IMR-90 (cell line): ENCODE results near the gene MRPL12. TPM values are rescaled to one million over a fixed set of nuclear protein-coding genes. Genes with fewer than 3 reads are reported as not detected.

Source experiments
- ATAC-seq: fragments of 200-7000 bp; cut with Tn5 transposase; 2 replicates; pipeline ENCODE4 v1.9.1; 2020; ENCODE audit warnings: low read depth, mild to moderate bottlenecking, moderate library complexity
- BruUV-seq: library from RNA; stranded (reverse); fragments of 400-500 nt; replicated peaks from 2 replicates; lab custom pipeline; 2021; lab: Mats Ljungman, UMichigan
- CTCF ChIA-PET: fragments of 300-600 bp; formaldehyde crosslinking; extraction: SDS; loops from one replicate; lab custom pipeline; 2021; ENCODE audit warnings: antibody characterized with exemption; lab: Yijun Ruan, JAX
- POLR2A ChIA-PET: fragments of 300-600 bp; sonication (Branson Sonifier 250); formaldehyde crosslinking; loops from one replicate; lab custom pipeline; 2022; ENCODE audit warnings: antibody characterized with exemption; ENCODE audit not compliant: unreplicated experiment; lab: Charles Lee
- DNase-seq: peaks from one replicate; pipeline ENCODE4 v3.0.0; 2013
- H2AFZ ChIP-seq: replicated peaks from 2 replicates; pipeline ENCODE3; 2013; ENCODE audit warnings: low read length, mild to moderate bottlenecking; ENCODE audit not compliant: poor library complexity
- H2AK5ac ChIP-seq: 2 replicates; pipeline ENCODE4 v1.6.1; 2013; ENCODE audit warnings: low read depth, low read length, inconsistent platforms
- H2AK9ac ChIP-seq: replicated peaks from 2 replicates; pipeline ENCODE3; 2013; ENCODE audit warnings: mild to moderate bottlenecking, low read depth, low read length, moderate library complexity; ENCODE audit not compliant: poor library complexity
- H2BK120ac ChIP-seq: 2 replicates; pipeline ENCODE4 v1.6.1; 2013; ENCODE audit warnings: low read depth, low read length, inconsistent platforms
- H2BK15ac ChIP-seq: 3 replicates; pipeline ENCODE4 v1.6.1; 2013; ENCODE audit warnings: low read depth, low read length, inconsistent platforms
- H2BK20ac ChIP-seq: 2 replicates; pipeline ENCODE4 v1.6.1; 2013; ENCODE audit warnings: low read depth, mild to moderate bottlenecking, inconsistent platforms, low read length, moderate library complexity
- H2BK5ac ChIP-seq: 2 replicates; pipeline ENCODE4 v1.6.1; 2013; ENCODE audit warnings: mild to moderate bottlenecking, low read depth, low read length, inconsistent platforms; ENCODE audit not compliant: poor library complexity, severe bottlenecking
- H3K14ac ChIP-seq: replicated peaks from 2 replicates; pipeline ENCODE4 v1.6.1; 2013; ENCODE audit warnings: low read depth, low read length, inconsistent platforms
- H3K18ac ChIP-seq: 2 replicates; pipeline ENCODE4 v1.6.1; 2013; ENCODE audit warnings: low read depth, low read length, control low read depth
- H3K23ac ChIP-seq: 2 replicates; pipeline ENCODE4 v1.6.1; 2013; ENCODE audit warnings: low read depth, low read length, inconsistent platforms
- H3K27ac ChIP-seq: 2 replicates; pipeline ENCODE4 v1.5.1; 2013; ENCODE audit warnings: mild to moderate bottlenecking, control low read depth, low read length; ENCODE audit not compliant: insufficient read depth
- H3K27me3 ChIP-seq: 2 replicates; pipeline ENCODE4 v1.6.1; 2013; ENCODE audit warnings: low read length; ENCODE audit not compliant: control insufficient read depth, insufficient read depth
- H3K36me3 ChIP-seq: 2 replicates; pipeline ENCODE4 v1.6.1; 2013; ENCODE audit warnings: low read length, mixed read lengths; ENCODE audit not compliant: control insufficient read depth, insufficient read depth
- H3K4ac ChIP-seq: 2 replicates; pipeline ENCODE4 v1.6.1; 2013; ENCODE audit warnings: low read depth, low read length, inconsistent platforms
- H3K4me1 ChIP-seq: 2 replicates; pipeline ENCODE4 v1.6.1; 2013; ENCODE audit warnings: low read length, mixed read lengths; ENCODE audit not compliant: control insufficient read depth, insufficient read depth
- H3K4me2 ChIP-seq: 2 replicates; pipeline ENCODE4 v1.6.1; 2013; ENCODE audit warnings: low read depth, mild to moderate bottlenecking, control low read depth, low read length, moderate library complexity
- H3K4me3 ChIP-seq: 2 replicates; pipeline ENCODE4 v1.5.1; 2013; ENCODE audit warnings: low read depth, mild to moderate bottlenecking, control low read depth, low read length, moderate library complexity; ENCODE audit not compliant: insufficient read depth
- H3K56ac ChIP-seq: 2 replicates; pipeline ENCODE4 v1.6.1; 2013; ENCODE audit warnings: low read length, inconsistent platforms; ENCODE audit not compliant: insufficient read depth; ENCODE audit errors: extremely low read depth
- H3K79me1 ChIP-seq, 2 experiments: 2 replicates each; pipeline ENCODE4 v1.6.1; 2013; ENCODE audit warnings: low read length in 2 of 2, inconsistent platforms in 1 of 2, low read depth in 1 of 2
- H3K9ac ChIP-seq: 2 replicates; pipeline ENCODE4 v1.6.1; 2013; ENCODE audit warnings: low read depth, low read length, control low read depth
- H3K9me1 ChIP-seq: 2 replicates; pipeline ENCODE4 v1.6.1; 2013; ENCODE audit warnings: low read length, inconsistent platforms; ENCODE audit not compliant: insufficient read depth
- H3K9me3 ChIP-seq: 2 replicates; pipeline ENCODE4 v1.6.1; 2013; ENCODE audit warnings: low read length; ENCODE audit not compliant: control insufficient read depth, insufficient read depth
- H4K20me1 ChIP-seq: 2 replicates; pipeline ENCODE4 v1.6.1; 2013; ENCODE audit warnings: low read length, inconsistent platforms; ENCODE audit not compliant: insufficient read depth
- H4K5ac ChIP-seq: 2 replicates; pipeline ENCODE4 v1.6.1; 2013; ENCODE audit warnings: mild to moderate bottlenecking, low read depth, low read length, control low read depth
- H4K8ac ChIP-seq, 2 experiments: 2 replicates each; pipeline ENCODE4 v1.6.1; 2013; ENCODE audit warnings: low read depth in 2 of 2, low read length in 2 of 2, control low read depth in 1 of 2, inconsistent platforms in 1 of 2
- H4K91ac ChIP-seq: 2 replicates; pipeline ENCODE4 v1.6.1; 2013; ENCODE audit warnings: low read depth, low read length, inconsistent platforms; ENCODE audit not compliant: insufficient read depth
- CHD1 ChIP-seq: IDR thresholded peaks from 2 replicates; pipeline ENCODE4 v1.6.1; 2012; ENCODE audit warnings: low read depth, low read length, improper control_type of control experiment
- CTCF ChIP-seq: conservative IDR thresholded peaks from 2 replicates; pipeline ENCODE4 v1.5.1; 2012; ENCODE audit warnings: mild to moderate bottlenecking, low read depth, low read length, improper control_type of control experiment
- ELK1 ChIP-seq: fragments of 150-350 bp; IDR thresholded peaks from 2 replicates; pipeline ENCODE4 v1.6.1; 2016; ENCODE audit warnings: low read depth, mild to moderate bottlenecking, low read length, moderate library complexity, borderline replicate concordance
- MAZ ChIP-seq: IDR thresholded peaks from 2 replicates; pipeline ENCODE4 v1.6.1; 2012; ENCODE audit warnings: low read depth, mild to moderate bottlenecking, low read length, improper control_type of control experiment, moderate library complexity, borderline replicate concordance
- MXI1 ChIP-seq: IDR thresholded peaks from 2 replicates; pipeline ENCODE4 v1.6.1; 2012; ENCODE audit warnings: low read depth, mild to moderate bottlenecking, low read length, moderate library complexity, borderline replicate concordance
- NFE2L2 ChIP-seq: fragments of 150-350 bp; IDR thresholded peaks from 2 replicates; pipeline ENCODE4 v1.6.1; 2016; ENCODE audit warnings: low read depth, mild to moderate bottlenecking, low read length
- POLR2A ChIP-seq: IDR thresholded peaks from 2 replicates; pipeline ENCODE4 v1.6.1; 2012; ENCODE audit warnings: mild to moderate bottlenecking, low read depth, low read length
- RCOR1 ChIP-seq: IDR thresholded peaks from 2 replicates; pipeline ENCODE4 v1.6.1; 2012; ENCODE audit warnings: mild to moderate bottlenecking, low read length, improper control_type of control experiment; ENCODE audit not compliant: insufficient replicate concordance
- WGBS, 2 experiments: methylation state at CpG; one replicate each; pipeline versions ENCODE4 v1.1.5 to v1.1.7; 2013; ENCODE audit warnings: missing lambda C conversion rate in 2 of 2; ENCODE audit not compliant: insufficient read length in 1 of 2; ENCODE audit errors: extremely low coverage in 2 of 2; 5-methylcytosine and 5-hydroxymethylcytosine counted together
- dilution Hi-C: fragments of 300-500 bp; cut with HindIII; formaldehyde crosslinking; loops from one replicate; pipeline ENCODE4 v1.14.3; 2018; ENCODE audit warnings: low sequenced_read_pairs; ENCODE audit not compliant: unreplicated experiment
- in situ Hi-C: fragments of 300-500 bp; cut with MboI; formaldehyde crosslinking; loops from 3 replicates; pipeline ENCODE4 v1.14.3; 2019; ENCODE audit warnings: low sequenced_read_pairs, inconsistent platforms, mixed read lengths
- intact Hi-C: fragments of 100-400 bp; cut with micrococcal nuclease; formaldehyde crosslinking; loops from 2 replicates; pipeline ENCODE4 v1.10.0; 2022
- polyA plus RNA-seq, 3 experiments: library from polyadenylated mRNA; depleted of rRNA; stranded (reverse); fragments of >200 nt; gene quantifications; 2 replicates each; pipeline ENCODE4 v1.2.3, GENCODE V29; 2012; ENCODE audit warnings: low replicate concordance in 1 of 3
- total RNA-seq: library from RNA; depleted of rRNA; stranded (reverse); fragments of >200 nt; gene quantifications from 2 replicates; pipeline ENCODE4 v1.2.3, GENCODE V29; 2012
- TF ChIP-seq, protein P1 (sequence below): fragments of 150-350 bp; IDR thresholded peaks from 2 replicates; pipeline ENCODE4 v1.6.1; 2017; ENCODE audit warnings: mild to moderate bottlenecking, antibody characterized with exemption, low read length, low read depth

Gene MRPL12
- total and polyA plus RNA-seq, 2 of the 4 experiments (the other 2 are of a cell fraction) = 17.2 to 111 TPM

DNA sequence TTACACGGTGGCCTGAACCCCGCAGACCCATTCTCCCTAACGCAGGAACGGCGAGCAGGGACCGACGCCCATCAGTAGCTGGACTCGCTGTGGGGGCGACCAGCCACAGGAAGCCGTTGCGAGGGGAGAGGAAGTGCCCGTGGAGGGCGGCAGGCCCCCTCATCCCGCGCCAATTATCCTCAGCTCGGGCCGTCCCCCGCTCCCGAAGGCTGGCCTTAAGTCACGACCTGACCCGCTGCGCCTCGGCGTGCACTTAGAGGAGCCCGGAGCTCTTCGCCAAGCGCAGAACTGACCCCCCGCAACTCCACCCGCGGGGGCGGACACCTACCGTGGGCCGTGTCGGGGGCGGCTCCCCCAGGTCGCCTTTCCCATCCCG is 20.0 kb upstream of the MRPL12 start:
- H3K27me3 ChIP-seq = no peaks in the 10 kb centered on the region
- peak overlapping the region; percentile 89 for H3K9ac ChIP-seq
- H3K36me3 ChIP-seq = peaks cover 29% of the 10 kb centered on the region
- ChIA-PET CTCF (no interaction called here), POLR2A (no interaction called here)
- 0 out of 2 replicates have a peak overlapping the region, but pooled peaks have one; percentile 5 for H2BK120ac ChIP-seq
- H2BK20ac ChIP-seq = no peak overlapping the region
- BruUV-seq = no TSS peak
- peak overlapping the region; percentile 81 for H3K4ac ChIP-seq
- peak overlapping the region; percentile 97 for H2AK9ac ChIP-seq
- peak overlapping the region; percentile 68 for H3K4me3 ChIP-seq
- peaks cover 6% of the 10 kb centered on the region; the same call in 1 of the 2 replicates for H3K9me1 ChIP-seq
- no peak overlapping the region for H2BK15ac ChIP-seq
- H2AFZ ChIP-seq = peak overlapping the region; percentile 87
- peaks cover 23 to 80% of the 10 kb centered on the region in 2 experiments; a peak in 3 of 4 replicates for H3K79me1 ChIP-seq
- peaks cover 10% of the 10 kb centered on the region for H3K4me1 ChIP-seq
- 0% methylated on average over 13 of the region's 37 CpGs; no CpG with 5 or more reads in 1 of the 2 experiments for WGBS, 2 experiments
- peak overlapping the region; percentile 24; the same call in 1 of the 2 replicates for H3K56ac ChIP-seq
- peak overlapping the region; percentile 95 for H3K4me2 ChIP-seq
- peak overlapping the region; percentile 45; the same call in 1 of the 2 replicates for H3K23ac ChIP-seq
- in situ Hi-C loops = no loop called here
- H4K91ac ChIP-seq = peak overlapping the region; percentile 47
- H4K20me1 ChIP-seq = peaks cover 43% of the 10 kb centered on the region
- dilution Hi-C loops = no loop called here
- peak overlapping the region; percentile 90 for H2AK5ac ChIP-seq
- peak overlapping the region; percentile 11; the same call in 1 of the 2 replicates for H3K18ac ChIP-seq
- intact Hi-C loops = no loop called here
- TF ChIP-seq CTCF (no peak), MXI1 (no peak), POLR2A (no peak), MAZ (no peak), RCOR1 (no peak), ELK1 (no peak), CHD1 (no peak), NFE2L2 (no peak)
- TF ChIP-seq, protein P1, sequence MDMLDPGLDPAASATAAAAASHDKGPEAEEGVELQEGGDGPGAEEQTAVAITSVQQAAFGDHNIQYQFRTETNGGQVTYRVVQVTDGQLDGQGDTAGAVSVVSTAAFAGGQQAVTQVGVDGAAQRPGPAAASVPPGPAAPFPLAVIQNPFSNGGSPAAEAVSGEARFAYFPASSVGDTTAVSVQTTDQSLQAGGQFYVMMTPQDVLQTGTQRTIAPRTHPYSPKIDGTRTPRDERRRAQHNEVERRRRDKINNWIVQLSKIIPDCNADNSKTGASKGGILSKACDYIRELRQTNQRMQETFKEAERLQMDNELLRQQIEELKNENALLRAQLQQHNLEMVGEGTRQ = no peak
- peak overlapping the region; percentile 77 to 80 for H4K8ac ChIP-seq
- H3K27ac ChIP-seq = peak overlapping the region; percentile 68
- peak overlapping the region; percentile 48 for H3K14ac ChIP-seq
- DNase-seq (peak; percentile 5), ATAC-seq (peak; percentile 6)
- H2BK5ac ChIP-seq = peak overlapping the region; percentile 43
- H3K9me3 ChIP-seq = no peaks in the 10 kb centered on the region
- peak overlapping the region; percentile 5 for H4K5ac ChIP-seq
